HG03460 (cell line): ENCODE results near the gene BPIFB3.

ENCODE experiments used
- ATAC-seq: cut with Tn5 transposase; IDR thresholded peaks from one replicate; pipeline ENCODE4 v1.9.1; 2021; ENCODE audit not compliant: unreplicated experiment

The BPIFB3 gene, protein sequence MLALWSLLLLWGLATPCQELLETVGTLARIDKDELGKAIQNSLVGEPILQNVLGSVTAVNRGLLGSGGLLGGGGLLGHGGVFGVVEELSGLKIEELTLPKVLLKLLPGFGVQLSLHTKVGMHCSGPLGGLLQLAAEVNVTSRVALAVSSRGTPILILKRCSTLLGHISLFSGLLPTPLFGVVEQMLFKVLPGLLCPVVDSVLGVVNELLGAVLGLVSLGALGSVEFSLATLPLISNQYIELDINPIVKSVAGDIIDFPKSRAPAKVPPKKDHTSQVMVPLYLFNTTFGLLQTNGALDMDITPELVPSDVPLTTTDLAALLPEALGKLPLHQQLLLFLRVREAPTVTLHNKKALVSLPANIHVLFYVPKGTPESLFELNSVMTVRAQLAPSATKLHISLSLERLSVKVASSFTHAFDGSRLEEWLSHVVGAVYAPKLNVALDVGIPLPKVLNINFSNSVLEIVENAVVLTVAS

DNA sequence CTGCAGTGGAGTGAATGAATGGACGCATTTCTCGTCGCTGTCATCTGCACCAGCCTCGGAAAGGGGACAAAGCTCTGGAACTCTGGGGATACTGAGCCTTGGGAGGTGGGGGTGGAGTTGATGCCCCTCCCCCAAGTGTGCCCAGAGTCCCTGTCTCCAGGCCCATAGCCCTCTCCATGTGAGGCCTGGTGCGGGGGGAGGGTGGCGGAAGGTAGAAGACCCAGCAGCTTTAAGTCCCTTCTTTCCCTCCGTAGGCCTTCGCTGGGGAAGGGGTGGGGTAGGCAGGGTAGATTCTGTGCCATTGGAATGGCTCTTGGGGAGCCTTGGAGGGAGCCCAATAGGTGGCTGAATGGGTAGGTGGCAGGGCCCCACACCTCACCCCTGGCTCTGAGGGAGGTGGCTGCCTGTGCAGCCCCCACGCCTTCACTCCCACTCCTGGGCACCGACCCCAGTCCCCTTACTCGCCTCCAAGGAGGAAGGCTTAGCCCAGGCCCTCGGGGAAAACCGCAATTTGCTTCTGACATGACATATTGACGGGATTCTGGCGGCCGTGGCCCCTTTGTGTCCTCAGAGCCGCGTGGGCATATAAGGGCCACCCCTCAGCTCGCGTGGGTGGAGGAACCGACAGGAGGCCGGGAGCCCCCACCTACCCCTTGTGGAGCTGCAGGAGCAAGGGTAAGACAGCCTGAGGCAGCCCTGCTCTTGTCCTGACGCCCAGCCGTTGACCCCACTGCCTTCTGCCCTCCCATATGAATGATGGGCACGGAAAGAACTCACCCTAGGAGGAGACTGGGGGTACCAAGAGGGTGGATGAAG, at the start of gene BPIFB3:
Gene BPIFB3 (plus strand): TSS at position 613 of the 816 bp plus-strand sequence. CDS start 1,533 bp downstream, outside the sequence.
- ATAC-seq = no peak

GRCh38 chr20:33004141-33004751, 49.5 kb upstream of the BPIFB3 start, which contains the start of gene SUN5:
TSS of gene SUN5 (minus strand) at chr20:33004433. CDS start at chr20:33004340, 93 bp downstream.
- ATAC-seq = no peak

GRCh38 chr20:33005132-33005566, 48.6 kb upstream of the BPIFB3 start:
- no peak for ATAC-seq

GRCh38 chr20:33005908-33006775, 47.6 kb upstream of the BPIFB3 start:
- no peak for ATAC-seq

DNA sequence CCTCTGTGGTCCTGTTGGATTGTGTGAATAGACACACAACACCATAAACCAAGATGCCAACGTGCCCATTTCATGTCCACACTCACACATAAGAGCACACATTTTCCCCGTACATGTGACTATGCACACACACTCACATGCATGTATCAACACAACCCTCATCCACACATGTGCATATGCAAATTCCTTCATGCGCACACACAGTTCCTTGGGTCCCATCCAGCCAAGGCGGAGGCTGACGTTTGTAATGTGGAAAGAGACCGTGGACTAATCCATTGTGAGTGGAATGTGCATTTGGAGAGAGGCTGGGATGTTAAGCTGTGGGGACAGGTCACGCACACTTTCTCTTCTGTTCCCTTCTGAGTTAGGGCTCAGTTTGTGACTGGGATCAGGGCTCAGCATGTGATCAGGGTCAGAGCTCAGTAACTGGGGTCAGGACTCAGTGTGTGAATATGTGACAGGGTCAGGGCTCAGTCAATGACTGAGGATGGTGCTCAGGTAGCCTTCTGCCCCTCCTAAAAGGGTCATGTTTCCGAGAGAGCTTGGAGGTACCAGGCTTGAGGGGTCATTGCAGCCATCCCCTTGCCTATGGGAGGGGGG, 46.8 kb upstream of the BPIFB3 start:
- no peak for ATAC-seq

DNA sequence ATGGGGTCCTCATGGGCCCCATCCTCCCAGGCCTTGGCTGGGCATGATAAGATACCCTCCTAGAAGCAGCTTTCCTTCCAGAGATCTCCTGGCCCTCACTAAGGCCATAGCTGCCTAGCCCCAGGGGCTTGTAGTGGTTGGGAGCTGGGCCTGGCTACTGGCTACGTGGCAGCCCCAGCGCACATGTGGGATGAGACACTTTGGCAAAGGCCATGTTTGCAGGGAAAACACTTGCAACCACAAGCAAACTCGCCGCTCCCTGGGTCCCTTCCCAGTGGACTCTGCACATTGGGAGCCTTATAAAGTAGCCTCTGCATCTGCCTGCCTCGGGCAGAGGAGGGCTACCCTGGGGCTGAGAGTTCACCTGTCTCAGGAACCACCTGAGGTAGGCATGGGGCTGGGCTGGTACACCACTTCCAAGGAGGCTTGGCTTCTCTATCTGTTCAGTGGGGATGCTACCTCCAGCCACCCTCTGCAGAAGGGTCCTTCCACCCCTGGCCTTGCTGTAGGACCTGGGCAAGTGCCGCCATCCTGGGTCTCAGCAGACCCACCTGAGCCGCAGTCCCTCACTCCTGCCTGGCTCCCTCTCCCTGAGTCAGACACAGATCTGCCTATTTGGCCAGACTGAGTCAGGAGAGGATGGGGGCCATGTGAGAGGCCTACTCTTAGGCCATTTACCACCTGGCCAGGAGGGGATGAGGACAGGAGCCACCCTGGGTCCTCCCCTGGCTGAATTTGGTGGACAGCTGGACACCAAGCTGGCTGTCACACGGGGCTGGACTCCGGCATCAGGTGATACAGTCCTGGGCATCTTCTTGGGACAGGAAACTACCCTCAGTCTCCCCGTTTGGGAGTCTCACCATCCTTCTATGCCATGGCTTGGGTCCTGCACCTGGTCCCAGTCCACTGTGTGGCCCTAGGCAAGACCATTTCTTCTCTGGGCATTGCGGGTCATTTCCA, 46.0 kb upstream of the BPIFB3 start, which contains the start of gene BPIFB2:
Gene BPIFB2 (plus strand): TSS at position 329 of the 960 bp plus-strand sequence. CDS start 871 bp downstream, outside the sequence.
- ATAC-seq = no peak

- no peak for ATAC-seq
Measured at GRCh38 chr20:33008336-33009213, 45.1 kb upstream of the BPIFB3 start.

- no peak for ATAC-seq
Measured at GRCh38 chr20:33009214-33010132, 44.2 kb upstream of the BPIFB3 start.

- no peak for ATAC-seq
Measured at GRCh38 chr20:33010133-33010504, 43.6 kb upstream of the BPIFB3 start.

DNA sequence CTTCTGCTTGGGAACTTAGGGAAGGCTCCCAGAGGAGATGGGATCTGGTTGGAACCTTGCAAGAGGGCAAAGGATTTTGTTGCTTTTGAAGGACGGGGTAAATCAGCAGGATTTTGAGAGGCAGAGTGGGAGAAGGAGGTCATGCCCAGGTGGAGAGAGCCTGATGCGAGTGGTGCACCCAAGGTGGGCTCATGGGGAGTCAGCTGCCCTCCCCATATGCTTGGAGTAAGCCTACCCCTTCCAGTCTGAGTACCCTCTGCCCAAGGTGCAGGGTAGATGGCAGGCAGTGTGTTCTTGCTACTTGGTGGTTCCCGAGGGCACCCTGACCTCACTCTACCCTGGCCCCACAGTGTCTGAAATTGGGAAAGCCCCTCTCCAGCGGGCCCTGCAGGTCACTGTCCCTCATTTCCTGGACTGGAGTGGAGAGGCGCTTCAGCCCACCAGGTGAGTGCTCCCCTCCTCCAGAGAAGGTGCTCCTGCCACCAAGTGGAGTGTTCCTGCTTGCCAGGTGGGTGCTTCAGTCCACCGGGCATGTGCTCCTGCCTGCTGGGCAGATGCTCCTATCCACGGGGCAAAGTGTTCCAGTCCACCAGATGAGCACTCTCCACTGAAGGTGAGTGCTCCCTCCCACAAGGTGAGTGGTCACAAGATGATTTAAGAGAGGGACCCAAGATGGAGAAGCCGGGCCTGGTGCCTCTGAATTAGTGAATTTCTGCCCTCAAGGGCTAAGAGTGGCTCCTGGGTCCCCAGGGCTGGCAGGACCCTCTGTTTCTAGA, 42.8 kb upstream of the BPIFB3 start:
- no peak for ATAC-seq

GRCh38 chr20:33012327-33013189, 41.1 kb upstream of the BPIFB3 start:
- no peak for ATAC-seq

GRCh38 chr20:33013701-33014326, 39.9 kb upstream of the BPIFB3 start:
- no peak for ATAC-seq

- ATAC-seq = no peak
Measured at GRCh38 chr20:33014336-33015113, 39.2 kb upstream of the BPIFB3 start.

DNA sequence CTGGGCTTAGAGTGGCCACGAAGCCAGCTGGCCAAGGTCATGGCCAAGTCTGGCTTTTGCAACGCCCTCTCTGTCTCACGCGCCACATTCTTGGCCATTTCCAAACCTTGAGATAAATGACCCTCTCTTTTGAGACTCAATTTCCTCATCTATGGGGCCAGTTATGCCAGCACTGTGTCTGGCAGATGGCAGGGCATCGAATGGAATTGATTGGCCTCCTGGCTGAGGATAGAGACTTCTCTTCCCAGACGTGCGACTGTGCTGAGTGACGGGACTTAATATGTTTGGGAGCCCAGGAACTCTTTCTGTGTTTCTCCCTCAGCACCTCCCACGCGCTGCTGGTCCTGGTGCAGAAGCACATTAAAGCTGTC, 38.6 kb upstream of the BPIFB3 start:
- no peak for ATAC-seq
